Measurements from ENCODE around the gene ZNF488.

The ZNF488 gene

DNA sequence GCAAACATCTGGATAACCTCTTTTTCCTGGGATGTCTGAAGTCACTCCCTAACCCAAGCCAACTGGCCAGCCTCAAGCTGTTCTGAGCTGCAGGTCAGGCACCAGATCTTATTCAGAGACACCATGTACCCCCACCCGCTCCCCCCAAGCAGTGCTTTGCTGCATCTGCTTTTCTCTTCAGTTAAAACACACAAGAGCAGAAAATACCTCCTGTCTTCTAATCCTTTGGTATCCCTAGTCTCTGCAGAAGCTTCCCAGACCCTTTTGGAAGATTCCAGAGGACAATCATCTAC lies 3.0 kb downstream of the ZNF488 start:
- DNase-seq, result no peak

DNA sequence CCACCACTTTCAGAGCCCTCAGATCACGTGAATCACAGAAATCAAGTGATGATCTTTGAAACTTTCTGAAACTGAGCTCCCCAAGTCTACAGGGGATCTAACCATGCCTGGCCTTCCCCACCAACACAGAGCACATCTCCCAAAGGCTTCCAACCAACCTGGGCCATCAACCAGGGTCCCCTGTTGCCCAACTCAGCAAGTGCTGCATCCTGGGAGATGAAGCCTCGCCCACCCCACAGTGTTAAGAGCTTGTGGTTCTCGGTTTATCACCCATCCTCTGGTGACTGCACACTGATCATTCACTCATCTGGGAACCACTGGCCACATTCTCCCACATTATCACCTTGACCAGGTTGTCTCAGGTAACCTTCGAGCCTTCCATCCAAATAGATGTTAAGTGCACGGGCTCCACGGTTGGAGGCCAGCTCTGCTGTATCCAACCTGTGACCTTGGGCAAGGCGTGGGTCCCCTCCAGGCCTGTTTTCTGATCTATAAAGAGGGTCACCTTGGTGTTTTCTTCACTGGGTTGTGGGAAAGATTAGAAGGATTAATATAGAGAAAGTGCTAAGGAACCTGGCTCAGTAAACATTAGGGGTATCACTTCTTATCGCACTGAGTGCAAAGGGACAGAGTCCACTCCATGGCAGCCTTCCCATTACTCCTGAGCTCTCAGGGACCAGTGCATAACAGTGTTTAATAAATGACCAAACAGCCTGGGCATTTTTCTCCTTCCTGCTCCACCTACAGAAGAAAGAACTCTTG lies 3.6 kb downstream of the ZNF488 start:
- DNase-seq, result no peak

DNA sequence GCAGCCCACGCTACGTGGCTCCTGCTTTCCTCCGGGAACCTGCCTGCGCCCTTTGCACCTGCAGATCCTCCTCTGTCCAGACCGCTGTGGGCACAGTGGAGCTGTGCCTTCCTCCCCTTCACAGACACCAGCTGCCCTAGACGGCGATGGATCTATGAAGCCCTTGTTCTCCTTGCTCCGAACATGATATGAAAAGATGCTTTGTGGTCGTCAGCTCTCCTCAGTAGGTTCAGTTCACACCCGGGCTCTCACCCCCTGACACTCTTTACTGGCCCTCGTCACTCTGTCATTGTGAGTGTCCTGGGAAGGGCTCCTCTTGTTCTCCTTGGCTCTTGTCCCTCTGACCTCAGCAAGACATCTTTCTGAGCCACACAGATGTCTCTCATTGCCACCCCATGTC lies 4.2 kb downstream of the ZNF488 start:
- DNase-seq, result no peak

DNA sequence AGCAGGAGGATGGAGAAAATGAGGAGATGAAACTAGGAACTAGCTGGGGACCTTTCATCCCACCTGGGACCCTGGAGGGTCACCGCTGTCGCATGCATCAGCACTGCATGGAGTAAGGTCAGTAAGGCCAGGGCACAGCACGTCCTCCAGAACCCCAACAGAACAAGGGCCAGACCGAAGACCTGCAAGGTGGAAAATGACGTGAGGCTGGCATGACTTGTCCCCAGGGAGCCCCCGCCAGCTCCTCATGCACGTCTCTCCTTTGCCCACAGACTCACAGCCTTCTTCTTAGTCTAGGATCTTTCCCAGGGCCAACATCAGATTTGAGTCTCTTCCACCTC lies 4.7 kb downstream of the ZNF488 start:
- DNase-seq, result no peak

DNA sequence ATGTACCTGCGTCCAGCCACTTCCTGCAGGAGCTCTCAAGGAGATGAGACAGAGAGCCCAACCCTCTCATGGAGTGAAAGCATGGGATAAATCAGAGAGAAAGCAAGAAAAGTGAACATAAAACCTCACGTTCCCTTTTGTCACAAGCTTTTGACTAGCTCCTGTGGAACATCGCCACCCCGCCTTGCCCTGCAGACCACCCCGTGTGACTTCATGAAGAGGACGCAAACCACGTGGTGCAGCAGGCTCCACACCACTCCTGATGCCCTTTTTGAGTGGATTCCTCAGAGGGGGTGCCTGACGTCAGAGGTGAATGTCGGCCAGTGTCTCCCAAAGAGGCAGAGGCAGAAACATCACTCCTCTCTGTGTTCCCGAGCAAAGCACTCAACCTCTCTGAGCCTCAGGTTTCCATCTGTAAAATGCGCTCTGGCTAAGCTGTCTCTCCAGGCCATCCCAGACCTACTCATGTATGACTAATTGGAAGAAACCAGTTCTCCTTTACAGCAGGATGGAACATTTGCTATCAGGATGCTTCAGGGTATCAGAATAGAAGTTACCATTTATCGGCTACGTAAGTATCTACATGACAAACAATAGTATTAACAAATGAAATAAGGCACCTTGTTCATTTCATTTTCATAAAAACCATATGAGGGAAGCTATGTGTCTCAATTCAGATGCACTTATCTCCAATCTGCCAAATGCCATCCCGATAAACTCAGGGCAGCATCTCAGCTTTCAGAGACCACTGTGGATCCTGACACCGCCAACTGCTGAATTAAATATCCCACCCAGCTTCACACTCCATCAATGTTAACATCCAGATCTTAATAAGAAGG lies 5.3 kb downstream of the ZNF488 start:
- DNase-seq, result no peak

DNA sequence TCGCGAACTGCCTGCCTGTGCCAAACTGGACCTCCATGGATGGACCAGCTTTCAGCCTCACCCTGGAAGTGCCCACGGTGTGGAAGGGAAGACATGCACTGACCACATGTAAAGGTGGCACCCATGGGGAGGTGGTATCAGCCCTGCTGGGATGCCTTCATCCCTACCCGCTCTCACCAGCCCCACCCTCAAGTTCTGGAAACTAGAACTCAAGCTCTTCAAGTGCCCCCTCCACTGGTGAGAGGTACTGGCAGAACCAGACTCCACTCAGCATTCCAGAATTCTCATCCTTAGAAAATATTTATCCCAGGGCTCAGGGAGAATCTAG lies 5.9 kb downstream of the ZNF488 start:
- DNase-seq, result no peak

DNA sequence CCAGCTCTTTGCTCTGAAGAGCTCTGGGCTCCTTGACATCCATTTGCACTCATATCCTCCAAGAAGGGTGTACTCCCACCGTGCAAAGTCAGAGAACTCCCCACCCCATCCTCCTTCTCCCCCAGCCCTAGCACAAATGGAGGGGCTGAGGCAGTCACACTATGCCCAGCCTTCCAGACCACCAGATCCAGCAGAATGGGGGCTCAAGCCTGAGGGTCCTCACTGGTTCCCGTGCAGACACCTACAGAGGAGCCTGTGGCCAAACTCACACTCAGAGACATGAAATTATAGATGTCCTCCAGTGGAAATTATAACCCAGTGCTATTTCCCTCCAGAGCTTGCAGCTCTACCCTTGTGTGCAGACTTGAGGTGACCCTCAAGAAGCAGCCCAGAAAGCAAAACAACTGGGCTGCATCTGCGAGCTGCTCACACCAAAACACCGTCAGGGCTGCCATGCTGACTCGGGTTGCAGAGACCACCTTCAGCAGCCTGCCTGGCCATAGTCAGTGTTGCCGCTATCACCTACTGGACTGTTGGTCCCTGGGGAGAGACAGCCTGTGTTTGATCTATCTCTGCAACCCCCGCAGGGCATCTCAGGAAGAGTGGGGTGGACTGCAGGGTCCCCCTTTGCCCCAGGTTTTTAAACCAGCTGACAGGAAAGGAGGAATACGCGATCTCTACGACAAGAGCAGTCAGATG lies 7.4 kb downstream of the ZNF488 start:
- DNase-seq, result no peak

DNA sequence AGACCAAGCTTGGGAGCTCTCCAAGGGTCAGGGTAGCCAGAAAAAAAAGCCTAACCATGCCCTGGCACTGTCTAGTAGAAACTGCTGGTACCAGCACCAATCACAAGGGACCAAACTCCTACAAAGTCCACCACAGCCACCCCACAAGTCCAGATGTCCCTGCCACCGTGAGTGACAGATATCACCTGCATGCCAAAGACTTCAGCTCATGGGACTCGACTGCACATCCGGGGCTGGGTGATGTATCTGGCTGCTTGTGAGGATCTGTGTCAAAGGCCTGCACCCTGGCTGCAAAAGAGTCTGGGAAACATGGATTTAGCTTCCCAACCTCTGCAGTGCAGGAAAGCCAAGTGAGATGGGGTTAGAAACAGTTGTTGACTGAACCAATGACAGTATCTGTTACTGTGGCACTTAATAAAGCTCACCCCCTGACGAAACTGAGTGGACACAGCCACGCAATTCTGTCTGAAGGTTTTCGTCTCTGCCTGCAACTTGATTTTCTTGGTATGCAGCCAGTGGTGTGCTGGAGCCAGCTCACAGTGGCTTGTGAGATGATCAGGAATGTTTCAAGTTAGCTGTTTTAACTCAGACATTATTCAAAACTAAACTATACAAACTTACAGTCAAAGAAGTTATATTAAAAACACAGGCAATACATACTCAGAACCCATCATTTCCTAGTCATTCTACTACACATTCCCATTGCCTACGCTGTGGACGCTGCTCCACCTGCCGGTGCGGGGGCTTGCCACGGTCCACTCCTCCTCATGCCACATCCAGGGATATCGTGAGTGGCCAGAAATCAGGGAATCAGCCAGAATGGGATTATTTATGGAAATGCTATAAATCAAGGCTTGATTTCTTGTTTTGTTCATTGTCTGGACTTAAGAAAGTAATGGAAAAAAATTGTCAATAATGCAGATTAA lies 9.2 kb downstream of the ZNF488 start:
- no peak for DNase-seq

DNA sequence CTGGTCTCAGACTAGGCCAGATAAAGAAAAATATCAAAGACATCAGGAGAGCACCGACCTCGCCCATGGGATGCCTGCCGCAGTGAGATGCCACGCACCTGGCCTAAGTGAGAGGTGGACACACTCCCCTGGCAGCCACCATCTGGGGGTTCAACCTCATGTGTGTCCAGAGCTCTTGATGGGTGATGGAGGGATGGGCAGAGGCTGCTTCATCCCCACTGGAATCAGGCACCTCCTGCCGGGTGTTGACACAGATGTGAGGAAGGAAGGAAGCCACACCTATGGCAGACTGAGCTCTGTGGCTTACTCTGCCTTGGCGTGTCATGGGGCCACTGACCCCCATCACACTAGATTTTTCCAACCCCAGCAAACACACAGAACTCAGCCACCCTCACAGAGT lies 11.4 kb downstream of the ZNF488 start:
- DNase-seq, result no peak

DNA sequence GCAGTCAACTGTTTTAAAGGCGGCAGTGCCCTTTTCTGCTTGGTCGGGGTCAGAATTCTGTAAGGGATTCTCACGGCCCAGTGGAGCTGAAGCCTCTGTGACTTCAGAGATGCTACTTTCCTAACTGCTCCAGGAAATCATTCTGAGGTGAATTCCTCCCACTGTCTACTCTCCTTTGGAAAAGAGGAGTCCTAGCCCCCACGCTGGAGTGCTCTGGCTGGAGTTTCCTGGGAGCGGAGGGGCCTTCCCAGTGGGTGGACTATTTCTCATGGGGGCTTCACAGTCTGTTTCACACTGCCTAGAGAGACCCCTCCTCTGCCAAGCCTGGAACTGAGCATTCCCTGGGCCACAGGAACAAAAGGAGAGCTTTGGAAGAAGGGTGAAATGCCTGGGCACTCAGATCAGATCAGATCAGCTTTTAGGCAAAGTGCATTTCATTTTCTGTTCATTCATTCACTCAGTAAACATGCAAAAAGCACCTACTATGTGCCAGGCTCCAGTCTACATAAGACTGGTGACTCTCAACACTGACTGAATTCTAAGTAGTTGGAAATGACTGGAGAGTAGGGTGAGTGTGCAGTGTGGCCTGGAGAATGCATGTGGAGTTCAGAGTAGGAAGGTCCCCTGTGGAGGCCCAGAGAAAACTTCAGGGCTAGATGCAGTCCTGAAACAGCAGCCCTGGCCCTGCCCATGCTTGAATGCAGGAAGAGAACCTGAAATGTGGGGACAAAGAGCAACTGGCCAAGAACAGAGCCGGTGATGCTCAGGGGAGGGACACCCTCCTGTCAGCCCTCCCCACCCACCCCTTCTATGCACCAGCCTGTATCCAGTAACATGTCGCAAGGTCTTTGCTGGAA lies 12.2 kb downstream of the ZNF488 start:
- no peak for DNase-seq

DNA sequence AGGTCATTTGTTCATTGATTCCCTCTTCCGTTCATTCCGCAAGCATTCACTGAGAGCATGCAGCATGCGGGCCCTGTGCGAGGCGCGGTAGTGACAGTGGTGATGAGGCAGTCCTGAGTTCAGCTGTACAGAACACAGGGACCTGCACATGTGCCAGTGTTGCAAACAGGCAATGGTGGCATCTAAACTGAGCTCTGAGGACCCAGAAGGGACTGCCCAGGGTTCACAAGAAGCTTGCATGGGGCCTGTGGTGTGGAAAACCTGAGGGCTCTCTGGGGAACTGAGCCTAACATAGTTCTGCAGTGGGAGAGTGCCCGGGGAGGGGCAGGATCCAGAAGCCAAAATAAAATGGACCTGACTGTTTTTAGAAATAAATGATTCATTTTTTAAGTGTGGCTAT lies 13.2 kb downstream of the ZNF488 start:
- no peak for DNase-seq

DNA sequence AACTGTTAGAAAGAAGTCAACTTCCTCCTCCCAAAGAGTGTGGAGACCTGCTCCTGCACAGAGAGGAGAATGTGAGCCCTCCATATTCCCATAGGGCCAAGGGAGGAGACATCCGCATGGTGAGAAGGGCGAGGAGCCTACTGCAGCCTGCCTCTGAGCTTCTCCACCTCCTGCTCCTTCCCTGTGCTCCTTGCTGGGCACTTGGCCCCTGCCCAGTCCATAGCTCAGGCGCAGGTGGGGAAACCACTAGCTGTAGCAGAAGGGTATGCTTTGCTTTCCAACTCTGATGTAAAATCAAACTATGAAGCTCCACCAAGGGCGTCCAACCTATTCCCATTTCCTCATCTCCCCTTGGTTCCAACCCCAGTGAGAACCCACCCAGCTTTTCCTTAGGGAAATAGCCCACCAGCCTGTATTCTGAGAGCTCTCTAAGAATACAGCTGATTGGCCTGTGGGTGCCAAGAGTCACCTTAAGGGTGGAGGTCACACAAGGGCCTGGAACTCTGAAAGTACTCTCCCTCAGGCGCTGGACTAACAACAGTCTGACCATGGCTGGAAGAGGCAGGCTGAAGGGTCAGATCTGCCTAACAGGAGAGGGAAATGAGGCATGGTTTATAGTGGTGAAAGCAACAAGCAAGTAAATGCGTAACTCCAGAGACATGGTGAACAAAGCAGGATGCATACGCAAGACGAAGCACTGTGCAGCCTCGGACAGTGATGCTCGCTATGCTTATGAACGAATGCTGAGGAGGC lies 13.9 kb downstream of the ZNF488 start:
- DNase-seq, result no peak

DNA sequence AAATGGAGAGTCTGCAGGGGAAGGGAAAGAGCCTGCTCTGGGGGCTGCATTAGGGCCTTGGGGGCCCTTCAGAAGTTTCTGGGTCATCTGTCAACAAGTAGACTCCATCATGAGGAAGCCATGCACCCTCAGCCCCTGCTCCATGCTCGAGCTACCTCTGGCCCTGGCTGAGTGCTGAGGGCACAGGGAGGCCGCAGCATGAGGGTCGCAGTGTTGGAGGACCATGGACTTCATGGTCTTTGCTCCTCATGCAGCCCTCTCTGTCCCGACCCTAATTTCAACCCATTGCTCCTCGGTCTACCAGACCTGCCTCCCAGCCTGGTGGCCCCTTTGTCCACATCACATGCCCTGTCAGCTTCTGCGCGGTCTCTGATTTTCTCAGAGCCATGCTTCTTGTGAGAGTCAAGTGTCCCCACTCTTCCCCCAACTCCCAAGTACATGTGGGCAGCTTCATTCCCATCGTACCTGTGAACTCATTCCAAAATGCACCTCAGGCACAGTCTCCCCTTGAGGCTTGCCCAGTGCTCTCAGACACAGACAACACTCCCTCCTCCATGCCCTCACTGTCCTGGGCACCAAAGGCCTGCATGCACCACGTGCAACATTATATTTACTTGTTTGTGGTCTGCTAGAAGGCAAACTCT lies 14.7 kb downstream of the ZNF488 start:
- DNase-seq, result no peak

DNA sequence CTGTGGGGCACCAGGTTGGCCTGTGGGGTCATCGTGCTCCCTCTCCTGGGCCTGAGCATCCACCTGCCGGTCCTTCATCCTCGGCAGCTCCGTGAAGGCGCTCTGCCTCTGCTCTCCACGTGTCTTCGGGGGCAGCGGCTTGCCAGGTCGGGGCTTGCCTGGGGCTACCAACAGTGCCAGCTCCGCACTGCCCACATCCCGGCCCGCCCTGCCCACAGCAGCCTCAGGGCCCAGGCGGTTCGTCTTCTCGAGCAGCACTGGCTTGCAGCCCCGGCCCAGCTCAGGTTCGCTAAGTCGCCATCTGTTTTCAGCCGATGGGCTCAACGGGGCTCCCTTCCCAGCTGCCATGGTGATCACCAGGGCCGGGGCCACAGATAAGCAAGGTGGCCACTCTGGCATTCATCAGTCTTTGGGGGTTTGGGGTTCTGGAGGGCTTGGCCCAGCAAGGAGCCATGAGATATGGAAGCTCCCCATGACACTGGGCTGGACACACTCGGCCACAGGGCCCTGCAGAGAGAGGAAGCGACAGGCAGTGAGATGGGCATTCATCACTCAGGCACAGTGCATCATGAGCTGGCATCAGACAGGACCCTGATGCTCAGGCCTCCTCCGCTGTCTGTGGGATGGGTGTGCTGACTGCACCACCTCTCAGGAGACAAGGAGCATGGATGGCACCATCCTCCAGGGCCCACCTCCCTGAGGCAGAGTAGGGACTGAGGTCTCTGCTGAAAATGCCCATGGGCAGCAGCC lies 15.5 kb downstream of the ZNF488 start:
- DNase-seq, result no peak

DNA sequence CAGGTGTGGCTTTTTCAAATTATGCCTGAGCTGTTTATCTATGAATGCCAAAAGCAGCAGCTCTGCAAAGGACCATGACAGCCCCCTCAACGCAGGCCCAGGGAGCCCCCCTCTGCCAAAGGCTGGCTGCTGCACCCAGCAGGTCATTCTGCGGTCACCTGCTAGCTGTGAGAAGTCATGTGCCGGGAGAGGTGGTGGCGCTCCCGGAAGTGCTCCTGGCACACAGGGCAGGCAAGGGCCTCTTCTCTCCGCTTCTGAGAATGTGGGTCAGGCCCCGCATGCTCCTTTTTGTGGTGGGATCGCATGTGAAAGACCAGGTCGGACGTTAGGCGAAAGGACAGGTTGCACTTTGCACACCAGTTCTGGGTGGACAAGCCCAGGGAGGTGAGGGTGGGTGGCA lies 16.4 kb downstream of the ZNF488 start:
- no peak for DNase-seq

DNA sequence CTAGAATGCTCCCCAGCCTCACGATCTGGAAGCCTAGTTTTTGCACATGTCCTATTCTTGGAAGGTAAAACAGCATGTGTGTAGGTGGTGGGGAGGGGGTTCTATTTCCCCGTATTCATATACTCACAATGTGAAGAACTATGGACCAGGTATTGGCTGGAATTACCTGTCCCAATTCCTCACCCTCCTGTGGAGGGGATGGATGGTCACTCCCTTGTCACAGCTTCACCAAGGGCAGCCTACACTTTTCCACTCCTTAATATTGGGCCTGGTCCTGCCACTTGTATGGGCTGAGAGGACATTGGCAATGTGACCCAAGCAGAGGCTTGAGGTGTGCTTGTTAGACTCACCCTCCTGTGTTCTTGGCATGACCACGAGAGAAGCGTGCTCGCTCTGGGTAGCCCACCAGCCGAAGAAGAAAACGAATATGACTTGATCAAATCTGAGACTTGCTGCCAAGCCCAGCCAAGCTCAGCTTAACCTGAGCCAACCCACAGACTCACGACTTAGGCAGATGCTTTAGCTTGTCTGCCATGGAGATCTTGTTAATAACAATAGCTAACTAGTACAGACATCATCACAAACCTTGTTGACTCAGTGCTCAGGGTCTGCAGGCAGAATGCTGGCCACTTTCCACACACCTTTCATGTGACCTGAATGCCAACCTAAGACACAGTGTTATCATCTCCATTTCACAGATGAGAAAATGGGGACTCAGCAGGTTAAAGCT lies 17.2 kb downstream of the ZNF488 start:
- no peak for DNase-seq

DNA sequence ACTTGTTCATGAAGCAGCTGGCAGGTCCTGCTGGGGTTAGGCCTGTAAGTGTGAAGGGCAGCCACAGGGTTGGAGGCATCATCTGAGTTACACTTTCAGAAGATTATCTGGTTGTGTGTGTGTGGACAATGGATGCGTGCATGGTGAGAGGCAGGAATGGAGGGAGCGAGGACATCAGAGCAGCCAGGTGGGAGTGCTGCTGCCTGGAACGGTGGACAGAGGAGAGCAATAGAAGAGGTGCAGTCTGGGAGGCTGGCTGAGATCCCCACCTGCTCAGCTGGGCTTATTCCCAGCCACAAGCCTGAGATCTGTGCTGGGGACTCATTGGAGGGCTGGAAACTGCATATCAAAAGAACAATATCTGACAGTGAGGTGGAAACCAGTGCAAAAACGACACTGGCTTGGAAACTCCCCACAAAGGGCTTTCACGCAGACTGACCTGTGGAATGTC lies 17.9 kb downstream of the ZNF488 start:
- no peak for DNase-seq

DNA sequence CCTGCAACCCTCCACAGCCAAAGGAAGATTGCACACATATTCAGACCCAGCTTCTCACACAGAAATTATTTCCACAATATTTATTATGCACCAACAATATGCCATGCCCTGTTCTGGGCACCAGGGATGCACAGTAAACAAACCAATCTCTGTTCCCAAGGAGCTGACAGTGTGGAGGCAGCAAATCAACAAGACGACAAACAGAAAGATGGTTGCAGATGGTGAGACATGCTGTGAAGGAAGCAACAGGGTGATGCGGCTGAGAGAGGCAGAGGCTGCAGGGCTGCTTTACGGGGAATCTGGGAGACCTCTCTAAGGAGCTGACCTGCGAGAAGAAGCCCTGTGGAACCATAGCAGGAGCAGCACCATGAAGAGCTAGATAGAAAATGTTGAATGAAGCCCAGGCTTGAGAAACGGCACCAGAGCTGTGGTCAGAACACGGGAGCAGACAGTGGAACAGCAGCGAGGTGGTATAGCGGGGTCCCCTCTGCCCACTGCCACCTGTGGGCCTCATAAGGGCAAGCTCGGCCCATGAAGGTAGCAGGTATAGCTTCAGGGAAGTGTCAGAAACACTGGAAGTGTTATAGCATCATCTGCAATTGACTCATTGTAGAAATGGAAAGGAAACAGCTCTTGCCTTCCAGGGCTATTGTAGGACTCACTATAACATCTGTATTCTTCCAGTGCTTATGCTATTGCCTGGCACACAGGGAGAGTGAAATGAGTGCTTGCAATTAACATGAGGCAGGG lies 18.5 kb downstream of the ZNF488 start:
- DNase-seq, result no peak

DNA sequence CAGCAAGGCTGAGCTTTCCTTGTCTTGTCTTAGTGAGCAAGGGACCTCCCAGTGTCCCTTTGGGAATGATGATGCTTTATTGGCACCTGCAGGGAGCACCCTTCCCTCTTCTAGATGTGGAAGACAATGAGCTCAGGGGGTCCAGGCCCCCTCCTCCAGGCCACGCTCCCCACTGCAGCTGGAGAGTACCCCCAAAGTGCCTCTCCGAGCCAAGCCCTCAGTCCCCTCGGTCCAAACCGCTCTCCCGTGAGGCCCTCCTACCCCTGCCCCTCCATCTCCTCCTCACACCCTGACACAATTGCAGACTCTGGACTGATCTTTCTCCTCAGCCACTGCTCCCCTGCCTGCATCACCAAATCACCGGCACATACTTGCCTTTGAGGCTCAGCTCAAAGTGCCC lies 19.2 kb downstream of the ZNF488 start:
- no peak for DNase-seq
